Keratinocyte (primary cell): ENCODE measurements around the gene SUN1. TPM values are rescaled to one million over a fixed set of nuclear protein-coding genes. Genes with fewer than 3 reads are reported as not detected.

ENCODE experiments used
- DNase-seq: peaks from one replicate; pipeline ENCODE4 v3.0.0-alpha.2; 2011; ENCODE audit warnings: low read depth, missing footprints, low spot score
- FAIRE-seq: peaks from 2 replicates; lab custom pipeline; 2011; peaks lifted over from hg19 to GRCh38; lab: Jason Lieb, UNC
- H2AFZ ChIP-seq: 2 replicates; pipeline ENCODE4 v1.6.0; 2012; ENCODE audit warnings: low read length, control low read depth, inconsistent platforms; ENCODE audit not compliant: control insufficient read depth
- H3K27ac ChIP-seq: 2 replicates; pipeline ENCODE4 v1.5.1; 2011; ENCODE audit warnings: low read length; ENCODE audit not compliant: control insufficient read depth, insufficient read depth
- H3K27me3 ChIP-seq: 3 replicates; pipeline ENCODE4 v1.6.0; 2011; ENCODE audit warnings: low read length; ENCODE audit not compliant: control insufficient read depth, insufficient read depth; ENCODE audit errors: extremely low read depth
- H3K36me3 ChIP-seq, 2 experiments: 2 replicates in 1 of 2; 3 replicates in 1 of 2; pipeline ENCODE4 v1.5.1; 2011; ENCODE audit warnings: low read length in 2 of 2, mild to moderate bottlenecking in 1 of 2; ENCODE audit not compliant: control insufficient read depth in 2 of 2, insufficient read depth in 2 of 2; ENCODE audit errors: extremely low read depth in 1 of 2
- H3K4me1 ChIP-seq: 3 replicates; pipeline ENCODE4 v1.5.1; 2011; ENCODE audit warnings: low read length; ENCODE audit not compliant: control insufficient read depth, insufficient read depth; ENCODE audit errors: extremely low read depth
- H3K4me2 ChIP-seq: 3 replicates; pipeline ENCODE4 v1.6.0; 2011; ENCODE audit warnings: low read depth, low read length; ENCODE audit not compliant: control insufficient read depth, insufficient read depth; ENCODE audit errors: extremely low read depth
- H3K4me3 ChIP-seq, 3 experiments: fragments of 200-600 bp in 1 of 3; sonication (generic) in 1 of 3; 2 replicates in 2 of 3; 3 replicates in 1 of 3; pipeline ENCODE4 v1.5.1; 2011 to 2016; ENCODE audit warnings: low read length in 3 of 3, mild to moderate bottlenecking in 3 of 3, control low read depth in 2 of 3, inconsistent platforms in 1 of 3, low read depth in 1 of 3, mixed read lengths in 1 of 3, mixed run types in 1 of 3, moderate library complexity in 1 of 3; ENCODE audit not compliant: control insufficient read depth in 2 of 3, insufficient read depth in 2 of 3; ENCODE audit errors: extremely low read depth in 1 of 3
- H3K79me2 ChIP-seq: 2 replicates; pipeline ENCODE4 v1.6.0; 2012; ENCODE audit warnings: low read length; ENCODE audit not compliant: control insufficient read depth, insufficient read depth
- H3K9ac ChIP-seq: 3 replicates; pipeline ENCODE4 v1.6.0; 2011; ENCODE audit warnings: low read length; ENCODE audit not compliant: control insufficient read depth, insufficient read depth; ENCODE audit errors: extremely low read depth
- H3K9me1 ChIP-seq: 3 replicates; pipeline ENCODE4 v1.6.0; 2011; ENCODE audit warnings: low read length; ENCODE audit not compliant: control insufficient read depth, insufficient read depth; ENCODE audit errors: extremely low read depth
- H3K9me3 ChIP-seq: 2 replicates; pipeline ENCODE4 v1.5.1; 2012; ENCODE audit warnings: low read depth, low read length; ENCODE audit not compliant: control insufficient read depth
- H4K20me1 ChIP-seq: 3 replicates; pipeline ENCODE4 v1.6.0; 2011; ENCODE audit warnings: low read length; ENCODE audit not compliant: control insufficient read depth, insufficient read depth; ENCODE audit errors: extremely low read depth
- EZH2 ChIP-seq: IDR thresholded peaks from one replicate; pipeline ENCODE4 v1.6.1; 2012; ENCODE audit warnings: inconsistent platforms, mild to moderate bottlenecking, low read length, moderate library complexity
- dilution Hi-C: fragments of 300-500 bp; cut with MboI; formaldehyde crosslinking; loops from one replicate; pipeline ENCODE4 v1.7.0; 2020; ENCODE audit warnings: low sequenced_read_pairs; ENCODE audit not compliant: extremely low pct_ligation_motif_present
- polyA plus RNA-seq, 5 experiments: library from polyadenylated mRNA; depleted of rRNA in 3 of 5; stranded (reverse) in 3 of 5; stranded (forward) in 1 of 5; unstranded in 1 of 5; fragments of >200 nt; gene quantifications; 1 replicate in 1 of 5; 2 replicates in 3 of 5; 3 replicates in 1 of 5; pipeline versions ENCODE4 v1.2.1 to v1.2.3, GENCODE V29; 2011 to 2012; ENCODE audit warnings: missing spikeins in 2 of 5, low read depth in 1 of 5, low replicate concordance in 1 of 5
- TF ChIP-seq, protein P1 (sequence below), 3 experiments: IDR thresholded peaks in 1 of 3; conservative IDR thresholded peaks in 1 of 3; optimal IDR thresholded peaks in 1 of 3; 2 replicates in 2 of 3; 3 replicates in 1 of 3; pipeline versions ENCODE3 to v1.5.1; 2011; ENCODE audit warnings: low read length in 3 of 3, mild to moderate bottlenecking in 3 of 3, moderate library complexity in 2 of 3, control low read depth in 1 of 3, inconsistent platforms in 1 of 3; ENCODE audit not compliant: insufficient read depth in 2 of 3; ENCODE audit errors: extremely low read depth in 1 of 3

SUN1 gene
- polyA plus RNA-seq, 1 donor (not counting 4 experiments of a cell fraction or from before 2014, with no cell fraction given), result 166 TPM

DNA sequence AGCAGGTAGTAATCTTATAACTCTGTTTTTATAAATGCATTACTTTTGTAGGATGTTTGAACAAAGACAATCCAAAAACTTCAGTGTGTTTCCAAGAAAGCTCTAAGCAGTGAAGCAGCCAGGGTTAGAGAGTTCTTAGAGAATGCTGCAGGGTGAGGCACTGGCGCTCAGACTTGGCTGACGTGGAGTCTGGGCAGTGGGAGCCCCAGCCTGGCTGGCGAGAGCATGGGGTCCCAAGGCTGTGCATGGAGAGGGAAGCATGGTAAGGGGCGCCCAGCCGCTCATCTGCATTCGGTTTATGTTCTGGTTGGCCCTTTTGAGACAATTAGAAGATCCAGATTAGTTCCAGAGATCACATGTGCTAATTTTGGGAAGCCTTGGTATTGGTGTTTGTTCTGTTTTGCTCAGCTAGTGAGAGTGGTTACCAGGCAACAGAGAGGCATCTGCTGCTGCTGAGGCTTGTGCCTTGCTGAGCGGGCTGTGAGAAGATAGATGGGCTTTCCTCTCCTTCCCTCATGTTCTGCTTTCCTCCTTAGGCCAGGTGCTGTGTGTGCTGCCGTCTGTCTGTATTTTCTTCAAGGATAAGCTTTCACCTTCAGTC is 10.3 kb downstream of the SUN1 start:
- Histone ChIP-seq H3K27ac (no peak overlapping the region), H3K9ac (no peak overlapping the region), H3K9me1 (no peaks in the 10 kb centered on the region), H2AFZ (no peak overlapping the region), H3K36me3 (peaks cover 32 to 46% of the 10 kb centered on the region in 2 experiments), H3K4me2 (no peak overlapping the region), H3K4me3 (no peak overlapping the region), H3K79me2 (peaks cover 52% of the 10 kb centered on the region), H3K4me1 (peaks cover under 1% of the 10 kb centered on the region), H3K9me3 (no peaks in the 10 kb centered on the region), H4K20me1 (no peaks in the 10 kb centered on the region), H3K27me3 (no peaks in the 10 kb centered on the region)
- DNase-seq (no peak), FAIRE-seq (no peak)
- TF ChIP-seq, protein P1, sequence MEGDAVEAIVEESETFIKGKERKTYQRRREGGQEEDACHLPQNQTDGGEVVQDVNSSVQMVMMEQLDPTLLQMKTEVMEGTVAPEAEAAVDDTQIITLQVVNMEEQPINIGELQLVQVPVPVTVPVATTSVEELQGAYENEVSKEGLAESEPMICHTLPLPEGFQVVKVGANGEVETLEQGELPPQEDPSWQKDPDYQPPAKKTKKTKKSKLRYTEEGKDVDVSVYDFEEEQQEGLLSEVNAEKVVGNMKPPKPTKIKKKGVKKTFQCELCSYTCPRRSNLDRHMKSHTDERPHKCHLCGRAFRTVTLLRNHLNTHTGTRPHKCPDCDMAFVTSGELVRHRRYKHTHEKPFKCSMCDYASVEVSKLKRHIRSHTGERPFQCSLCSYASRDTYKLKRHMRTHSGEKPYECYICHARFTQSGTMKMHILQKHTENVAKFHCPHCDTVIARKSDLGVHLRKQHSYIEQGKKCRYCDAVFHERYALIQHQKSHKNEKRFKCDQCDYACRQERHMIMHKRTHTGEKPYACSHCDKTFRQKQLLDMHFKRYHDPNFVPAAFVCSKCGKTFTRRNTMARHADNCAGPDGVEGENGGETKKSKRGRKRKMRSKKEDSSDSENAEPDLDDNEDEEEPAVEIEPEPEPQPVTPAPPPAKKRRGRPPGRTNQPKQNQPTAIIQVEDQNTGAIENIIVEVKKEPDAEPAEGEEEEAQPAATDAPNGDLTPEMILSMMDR (optimal IDR thresholded peaks at IDR 0.05 in 1 of 3, IDR thresholded peaks at IDR 0.05 in 1 of 3, conservative IDR thresholded peaks at IDR 0.05 in 1 of 3; ENCODE audit: extremely low read depth in 1 of 3, insufficient read depth in 2 of 3, low read length in 3 of 3), result no peak
- no peak for TF ChIP-seq EZH2
- dilution Hi-C loops, result no loop called here

DNA sequence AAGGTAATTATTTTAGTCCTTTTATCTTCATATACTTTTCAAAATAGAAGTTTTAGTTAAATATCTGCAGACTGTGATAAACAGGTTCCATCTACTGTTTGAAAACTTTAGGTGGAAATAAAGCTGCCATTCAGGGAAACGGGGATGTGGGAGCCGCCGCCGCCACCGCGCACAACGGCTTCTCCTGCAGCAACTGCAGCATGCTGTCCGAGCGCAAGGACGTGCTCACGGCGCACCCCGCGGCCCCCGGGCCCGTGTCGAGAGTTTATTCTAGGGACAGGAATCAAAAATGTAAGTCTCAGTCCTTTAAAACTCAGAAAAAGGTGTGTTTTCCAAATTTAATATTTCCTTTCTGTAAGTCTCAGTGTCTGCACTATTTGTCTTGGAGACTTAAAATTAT is 11.0 kb downstream of the SUN1 start:
- Histone ChIP-seq H3K4me2 (no peak overlapping the region), H3K9me3 (no peaks in the 10 kb centered on the region), H3K36me3 (peaks cover 32 to 44% of the 10 kb centered on the region in 2 experiments), H3K79me2 (peaks cover 47% of the 10 kb centered on the region), H3K9ac (no peak overlapping the region), H3K27me3 (no peaks in the 10 kb centered on the region), H3K27ac (no peak overlapping the region), H4K20me1 (no peaks in the 10 kb centered on the region), H3K4me1 (no peaks in the 10 kb centered on the region), H3K4me3 (no peak overlapping the region), H2AFZ (no peak overlapping the region), H3K9me1 (no peaks in the 10 kb centered on the region)
- DNase-seq (no peak), FAIRE-seq (no peak)
- dilution Hi-C loops, result no loop called here
- TF ChIP-seq, protein P1 (optimal IDR thresholded peaks at IDR 0.05 in 1 of 3, IDR thresholded peaks at IDR 0.05 in 1 of 3, conservative IDR thresholded peaks at IDR 0.05 in 1 of 3; ENCODE audit: extremely low read depth in 1 of 3, insufficient read depth in 2 of 3, low read length in 3 of 3), result no peak
- TF ChIP-seq EZH2, result no peak
